ENCODE measurements around the gene GNAL. TPM values are rescaled to one million over a fixed set of nuclear protein-coding genes. Genes with fewer than 3 reads are reported as not detected.

Gene GNAL
- 0.22 and 0.50 TPM in 2 replicates for total RNA-seq

GRCh38 chr18:11688972-11689668 lies at the start of gene GNAL:
GNAL (plus strand) TSS chr18:11689264; CDS start chr18:11689564, 300 bp downstream.

GRCh38 chr18:11851146-11851805 lies 162.2 kb downstream of the GNAL start, which contains the start of gene CHMP1B:
CHMP1B (plus strand) TSS chr18:11851413; CDS start chr18:11851512, 99 bp downstream.

GRCh38 chr18:11908182-11909060 lies 219.4 kb downstream of the GNAL start, which contains the start of gene MPPE1:
MPPE1 (minus strand) TSS chr18:11908317; CDS start chr18:11897264, 11,053 bp downstream.

Other genes starting within 250 kb of the GNAL start
- not detected in 2 replicates for gene SLC35G4, start 79.7 kb upstream of the GNAL start, total RNA-seq
- gene CHMP1B, start 162.1 kb downstream of the GNAL start, total RNA-seq, result 50.7 and 58.0 TPM in 2 replicates
- gene MPPE1, start 219.1 kb downstream of the GNAL start, total RNA-seq, result 20.4 and 27.1 TPM in 2 replicates

All from uterine smooth muscle cell (primary cell).